ENCODE data around the gene ABCD4.

Gene ABCD4

GRCh38 chr14:74302152-74302628 is 544 bp downstream of the ABCD4 start:
- DNase-seq = peak in 4 of 58 donors; percentile 21 to 45 (median 34)

DNA sequence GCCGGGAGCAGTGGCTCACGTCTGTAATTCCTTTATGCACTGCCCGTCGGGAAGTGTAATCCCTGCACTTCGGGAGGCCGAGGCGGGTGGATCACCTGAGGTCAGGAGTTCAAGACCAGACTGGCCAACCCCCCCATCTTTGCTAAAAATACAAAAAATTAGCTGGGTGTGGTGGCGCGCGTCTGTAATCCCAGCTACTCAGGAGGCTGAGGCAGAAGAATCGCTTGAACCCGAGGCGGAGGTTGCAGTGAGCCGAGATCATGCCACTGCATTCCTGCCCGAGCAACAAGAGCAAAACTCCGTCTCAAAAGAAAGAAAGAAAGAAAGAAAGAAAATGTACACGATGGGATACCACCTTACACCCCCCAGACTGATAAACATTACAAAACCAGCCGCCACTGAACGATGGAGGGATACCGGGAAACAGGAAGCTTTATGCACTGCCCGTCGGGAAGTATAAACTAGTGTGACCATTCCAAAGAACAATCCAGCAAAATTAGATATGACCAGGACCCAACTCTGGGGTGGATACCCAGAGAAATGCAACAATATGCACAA is 1.1 kb downstream of the ABCD4 start:
- DNase-seq = peak in 6 of 58 donors; percentile 3 to 38 (median 10)

GRCh38 chr14:74299061-74299545 is 3.6 kb downstream of the ABCD4 start:
- peak in 8 of 58 donors; percentile 4 to 45 (median 10) for DNase-seq

- no peak for DNase-seq
Observed at GRCh38 chr14:74297986-74298385, 4.7 kb downstream of the ABCD4 start.

DNA sequence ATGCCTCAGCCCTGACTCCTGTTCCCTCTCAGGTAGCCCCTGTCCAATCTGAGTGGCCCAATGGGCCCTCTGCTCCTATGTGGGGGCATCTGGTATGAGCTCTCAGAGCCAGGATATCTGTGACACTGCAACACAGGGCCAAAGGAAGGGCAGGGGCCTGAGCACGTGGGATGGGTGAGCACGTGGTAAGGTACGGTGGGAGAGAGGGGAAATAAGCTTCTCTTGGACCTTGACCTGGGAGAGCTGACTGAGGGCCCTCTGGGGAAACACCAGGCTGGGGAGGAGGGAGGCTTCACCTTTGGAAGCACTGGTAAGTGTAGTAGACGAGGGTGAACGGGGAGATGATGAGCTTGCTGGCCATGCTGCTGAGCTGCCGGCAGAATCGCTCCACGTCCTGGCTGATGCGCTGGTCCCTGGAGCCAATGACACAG is 6.7 kb downstream of the ABCD4 start:
- no peak for DNase-seq

DNA sequence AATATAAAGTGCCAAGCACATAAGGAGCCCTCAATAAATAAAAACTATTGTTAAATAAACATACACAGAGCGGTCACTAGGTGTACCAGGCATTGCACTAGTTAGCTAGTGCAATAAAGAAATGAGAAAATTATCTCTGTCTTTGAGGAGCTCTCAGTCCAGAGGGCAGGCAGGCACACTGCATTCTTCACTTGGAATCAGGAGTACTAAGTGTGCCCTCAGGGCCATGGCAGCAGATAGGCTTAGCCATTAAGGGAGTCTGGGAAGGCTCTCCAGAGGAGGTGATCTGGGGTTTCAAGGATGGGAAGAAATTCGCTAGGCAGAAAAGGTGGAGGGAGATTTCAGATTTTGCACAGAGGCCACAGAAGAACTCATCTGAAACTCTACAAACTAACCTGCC is 9.1 kb downstream of the ABCD4 start:
- no peak for DNase-seq

- no peak for DNase-seq
Observed at GRCh38 chr14:74292061-74292460, 10.7 kb downstream of the ABCD4 start.

DNA sequence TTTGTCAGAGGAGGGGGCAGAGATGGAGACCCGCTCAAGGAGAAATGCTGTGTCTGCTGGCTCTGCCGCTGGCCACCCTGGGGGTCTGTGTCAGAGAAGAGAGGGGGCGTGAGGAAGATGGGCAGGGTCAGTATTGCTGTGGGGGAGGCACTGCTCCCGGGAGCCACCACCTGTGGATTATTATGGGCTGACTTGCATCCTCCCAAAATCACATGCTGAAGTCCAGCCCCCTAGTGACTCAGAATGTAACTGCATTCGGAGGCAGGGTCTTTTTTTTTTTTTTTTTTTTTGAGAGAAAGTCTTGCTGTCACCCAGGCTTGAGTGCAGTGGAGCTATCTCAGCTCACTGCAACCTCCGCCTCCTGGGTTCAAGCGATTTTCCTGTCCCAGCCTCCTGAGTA is 12.3 kb downstream of the ABCD4 start:
- DNase-seq = no peak

- no peak for DNase-seq
Observed at GRCh38 chr14:74289801-74290200, 12.9 kb downstream of the ABCD4 start.

- DNase-seq = no peak
Observed at GRCh38 chr14:74286736-74287135, 16.0 kb downstream of the ABCD4 start.

- peak in 16 of 58 donors; percentile 8 to 84 (median 24) for DNase-seq
Observed at GRCh38 chr14:74281069-74281468, 21.7 kb downstream of the ABCD4 start.

- DNase-seq = no peak
Observed at GRCh38 chr14:74278080-74278479, 24.7 kb downstream of the ABCD4 start.

DNA sequence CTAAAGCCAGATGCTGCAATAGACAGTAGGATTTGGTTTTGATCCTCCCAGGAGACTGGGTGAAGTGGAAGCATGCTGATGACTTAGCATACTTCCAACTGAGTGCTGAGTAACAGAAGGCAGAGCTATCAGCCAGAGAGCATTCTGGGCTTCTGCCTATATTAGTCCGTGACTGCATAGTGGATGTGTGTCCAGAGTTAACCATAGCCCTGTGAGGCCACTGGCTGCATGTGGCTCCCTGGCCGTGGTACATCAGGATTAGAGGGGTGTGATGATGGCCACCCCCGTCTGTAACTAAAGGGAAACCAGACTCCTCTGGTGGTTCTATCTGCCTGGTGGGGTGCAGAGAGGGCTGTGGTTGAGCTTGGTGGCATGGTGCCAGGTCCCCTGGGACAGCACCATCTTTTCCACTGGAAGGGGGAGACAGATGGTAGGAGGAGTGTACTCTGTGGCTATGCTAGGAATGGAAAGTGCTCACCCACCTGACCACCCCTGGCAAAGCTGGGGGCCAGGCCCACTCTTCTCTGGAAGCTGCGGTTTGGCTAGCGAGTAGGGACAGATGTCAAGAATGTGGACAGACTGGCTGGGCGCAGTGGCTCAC is 27.4 kb downstream of the ABCD4 start:
- DNase-seq = no peak

GRCh38 chr14:74271365-74271764 is 31.4 kb downstream of the ABCD4 start:
- no peak for DNase-seq

DNA sequence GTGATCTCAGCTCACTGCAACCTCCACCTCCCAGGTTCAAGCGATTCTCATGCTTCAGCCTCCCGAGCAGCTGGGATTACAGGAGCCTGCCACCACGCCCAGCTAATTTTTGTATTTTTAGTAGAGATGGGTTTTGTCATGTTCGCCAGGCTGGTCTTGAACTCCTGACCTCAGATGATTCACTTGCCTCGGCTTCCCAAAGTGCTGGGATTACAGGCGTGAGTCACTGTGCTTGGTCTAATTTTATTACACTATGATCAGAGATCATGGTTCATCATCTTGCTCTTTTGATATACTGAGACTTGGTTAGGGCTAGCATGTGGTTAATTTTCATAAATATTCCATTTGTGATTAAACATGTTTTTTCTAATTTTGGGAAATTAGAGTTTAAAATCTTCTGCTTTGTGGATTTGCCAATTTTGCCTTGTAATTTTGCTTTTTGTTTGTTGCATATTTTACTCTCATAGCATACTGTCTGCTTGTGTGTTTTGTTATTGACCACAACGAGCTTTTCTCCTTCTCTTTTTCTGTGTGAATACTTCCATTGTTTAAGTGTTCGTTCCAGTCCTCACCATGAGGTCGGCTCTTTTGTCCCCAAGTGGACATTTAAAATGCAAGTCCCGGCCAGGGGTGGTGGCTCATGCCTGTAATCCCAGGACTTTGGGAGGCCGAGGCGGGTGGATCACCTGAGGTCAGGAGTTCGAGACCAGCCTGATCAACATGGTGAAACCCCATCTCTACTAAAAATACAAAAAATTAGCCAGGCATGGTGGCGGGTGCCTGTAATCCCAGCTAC is 32.2 kb downstream of the ABCD4 start:
- DNase-seq = peak in 30 of 58 donors; percentile 4 to 69 (median 22)

GRCh38 chr14:74267588-74267987 is 35.1 kb downstream of the ABCD4 start:
- no peak for DNase-seq

DNA sequence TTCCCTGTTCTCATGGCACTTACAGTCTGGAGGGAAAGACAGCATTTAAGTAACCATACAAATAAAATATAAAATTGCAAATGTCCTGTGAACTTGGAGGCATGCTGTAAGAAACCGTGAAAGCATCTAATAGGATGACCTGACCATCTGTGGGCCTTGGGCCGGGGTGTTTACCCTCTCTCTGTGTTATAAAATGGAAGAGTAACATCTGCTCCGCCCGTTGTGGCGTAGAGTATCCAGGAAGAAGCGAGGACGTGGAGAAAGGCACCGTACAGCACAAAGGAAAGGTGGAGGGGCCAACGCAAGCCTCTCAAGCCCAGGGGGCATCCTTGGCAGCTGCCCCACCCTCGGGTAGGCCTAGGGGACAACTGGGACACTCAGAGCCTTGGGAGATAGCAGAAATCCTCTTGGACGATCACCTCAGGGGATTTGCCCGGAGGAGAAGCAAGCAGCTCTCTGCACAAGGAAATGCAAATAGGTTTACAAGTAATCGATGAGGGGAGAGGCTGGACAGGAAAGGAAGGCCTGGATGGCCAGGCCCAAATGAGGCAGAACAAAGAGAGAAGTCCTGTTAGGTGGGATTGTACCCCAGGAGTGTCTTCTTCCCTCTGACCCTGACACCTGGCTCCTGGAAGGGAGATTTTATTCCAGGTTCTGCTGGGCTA is 37.3 kb downstream of the ABCD4 start:
- DNase-seq = no peak

GRCh38 chr14:74263921-74264320 is 38.8 kb downstream of the ABCD4 start:
- no peak for DNase-seq

- DNase-seq = no peak
Observed at GRCh38 chr14:74263181-74263580, 39.6 kb downstream of the ABCD4 start.

GRCh38 chr14:74262076-74262475 is 40.7 kb downstream of the ABCD4 start:
- no peak for DNase-seq

GRCh38 chr14:74261288-74261687 is 41.4 kb downstream of the ABCD4 start:
- no peak for DNase-seq
